SK-N-SH (cell line): ENCODE data around the gene KBTBD13. TPM values are rescaled to one million over a fixed set of nuclear protein-coding genes. Genes with fewer than 3 reads are reported as not detected.

Experiments used
- CTCF ChIA-PET: fragments of 300-600, 350-600 bp; formaldehyde crosslinking; extraction: SDS; loops from one replicate; lab custom pipeline; 2021; lab: Yijun Ruan, JAX
- POLR2A ChIA-PET: fragments of 350-600 bp; sonication (Branson Sonifier 250); formaldehyde crosslinking; extraction: SDS; loops from one replicate; lab custom pipeline; 2020; ENCODE audit warnings: antibody characterized with exemption, inconsistent platforms; lab: Yijun Ruan, JAX
- DNase-seq: peaks from one replicate; pipeline ENCODE4 v3.0.0; 2012
- H2AFZ ChIP-seq: fragments of 200-600 bp; sonication (generic); 2 replicates; pipeline ENCODE4 v1.8.1; 2016; ENCODE audit warnings: antibody characterized with exemption, mild to moderate bottlenecking, low read depth
- H3F3A ChIP-seq: fragments of 200-600 bp; sonication (generic); replicated peaks from 2 replicates; pipeline ENCODE3; 2016; ENCODE audit warnings: antibody characterized with exemption, mild to moderate bottlenecking; ENCODE audit not compliant: insufficient read depth
- H3K27ac ChIP-seq, 2 experiments: fragments of 200-500 bp in 1 of 2; fragments of 200-600 bp in 1 of 2; sonication (Bioruptor generic) in 1 of 2; sonication (generic), shearing (Covaris generic) in 1 of 2; 2 replicates each; pipeline versions ENCODE4 v1.5.1 to v1.6.1; 2014 to 2016; ENCODE audit warnings: low read depth in 2 of 2, inconsistent platforms in 1 of 2, low read length in 1 of 2, mild to moderate bottlenecking in 1 of 2, mixed read lengths in 1 of 2
- H3K27me3 ChIP-seq: fragments of 200-600 bp; sonication (generic), shearing (Covaris generic); 2 replicates; pipeline ENCODE4 v1.6.1; 2016; ENCODE audit warnings: mixed run types; ENCODE audit not compliant: insufficient read depth
- H3K36me3 ChIP-seq, 2 experiments: fragments of 200-500 bp in 1 of 2; fragments of 200-600 bp in 1 of 2; sonication (Bioruptor generic) in 1 of 2; sonication (generic) in 1 of 2; replicated peaks in 1 of 2; 2 replicates each; pipeline versions ENCODE3 to v1.5.1; 2014 to 2016; ENCODE audit warnings: low read length in 1 of 2, mild to moderate bottlenecking in 1 of 2; ENCODE audit not compliant: insufficient read depth in 2 of 2, control insufficient read depth in 1 of 2
- H3K4me1 ChIP-seq, 2 experiments: fragments of 200-500 bp in 1 of 2; fragments of 200-600 bp in 1 of 2; sonication (Bioruptor generic) in 1 of 2; sonication (generic), shearing (Covaris generic) in 1 of 2; 2 replicates each; pipeline versions ENCODE4 v1.5.1 to v1.6.1; 2014 to 2016; ENCODE audit warnings: low read depth in 1 of 2, low read length in 1 of 2, mixed run types in 1 of 2; ENCODE audit not compliant: insufficient read depth in 2 of 2, control insufficient read depth in 1 of 2
- H3K4me2 ChIP-seq: fragments of 200-600 bp; sonication (generic), shearing (Covaris generic); 2 replicates; pipeline ENCODE4 v1.6.1; 2017; ENCODE audit warnings: mixed run types
- H3K4me3 ChIP-seq, 2 experiments: fragments of 200-500 bp in 1 of 2; fragments of 200-600 bp in 1 of 2; sonication (Bioruptor generic) in 1 of 2; sonication (generic), shearing (Covaris generic) in 1 of 2; 2 replicates each; pipeline versions ENCODE4 v1.5.1 to v1.8.1; 2014 to 2016; ENCODE audit warnings: low read depth in 2 of 2, inconsistent platforms in 1 of 2, low read length in 1 of 2, mild to moderate bottlenecking in 1 of 2, mixed read lengths in 1 of 2, moderate library complexity in 1 of 2
- H3K79me2 ChIP-seq: fragments of 200-600 bp; sonication (generic); 2 replicates; pipeline ENCODE4 v1.8.1; 2017; ENCODE audit warnings: mild to moderate bottlenecking; ENCODE audit not compliant: insufficient read depth
- H3K9ac ChIP-seq: fragments of 200-600 bp; sonication (generic); 2 replicates; pipeline ENCODE4 v1.6.1; 2017; ENCODE audit warnings: mixed run types
- H3K9me2 ChIP-seq: fragments of 200-600 bp; sonication (generic); 2 replicates; pipeline ENCODE4 v1.6.1; 2017; ENCODE audit warnings: mixed run types
- H3K9me3 ChIP-seq: fragments of 200-600 bp; sonication (generic); 2 replicates; pipeline ENCODE4 v1.6.1; 2017; ENCODE audit warnings: mixed run types, mild to moderate bottlenecking, moderate library complexity
- H4K20me1 ChIP-seq: fragments of 200-600 bp; sonication (generic); 2 replicates; pipeline ENCODE4 v1.6.1; 2017; ENCODE audit warnings: mild to moderate bottlenecking, mixed run types; ENCODE audit not compliant: insufficient read depth
- CHD2 ChIP-seq: fragments of 150-350 bp; IDR thresholded peaks from 2 replicates; pipeline ENCODE4 v1.6.1; 2018; ENCODE audit warnings: low read length; ENCODE audit not compliant: partially characterized antibody
- CTCF ChIP-seq: fragments of 200-600 bp; sonication (generic); IDR thresholded peaks from 2 replicates; pipeline ENCODE4 v1.6.1; 2017; ENCODE audit warnings: antibody characterized with exemption, mild to moderate bottlenecking, moderate library complexity
- GATA2 ChIP-seq: sonication (generic); formaldehyde crosslinking; IDR thresholded peaks from 2 replicates; pipeline ENCODE4 v1.5.0; 2020; ENCODE audit warnings: mild to moderate bottlenecking, missing genetic modification reagents
- MEF2A ChIP-seq: IDR thresholded peaks from 2 replicates; pipeline ENCODE4 v1.4.0; 2012; ENCODE audit warnings: low read depth, borderline replicate concordance
- MXI1 ChIP-seq: IDR thresholded peaks from 2 replicates; pipeline ENCODE4 v1.6.1; 2012; ENCODE audit warnings: mild to moderate bottlenecking, low read depth, low read length, improper control_type of control experiment
- RAD21 ChIP-seq: IDR thresholded peaks from 2 replicates; pipeline ENCODE4 v1.6.1; 2012; ENCODE audit warnings: mild to moderate bottlenecking, low read length
- REST ChIP-seq: IDR thresholded peaks from 2 replicates; pipeline ENCODE4 v1.6.1; 2012; ENCODE audit warnings: mild to moderate bottlenecking, low read depth, low read length, moderate library complexity
- RXRA ChIP-seq: IDR thresholded peaks from 2 replicates; pipeline ENCODE4 v1.4.0; 2012; ENCODE audit warnings: low read depth, mild to moderate bottlenecking, borderline replicate concordance
- SIN3A ChIP-seq: IDR thresholded peaks from 2 replicates; pipeline ENCODE4 v1.6.1; 2012; ENCODE audit warnings: low read depth, mild to moderate bottlenecking, low read length, moderate library complexity, borderline replicate concordance
- SMC3 ChIP-seq: IDR thresholded peaks from 2 replicates; pipeline ENCODE4 v1.6.1; 2012; ENCODE audit warnings: low read depth, low read length, improper control_type of control experiment
- TCF12 ChIP-seq: IDR thresholded peaks from 2 replicates; pipeline ENCODE4 v1.4.0; 2012
- TEAD4 ChIP-seq: IDR thresholded peaks from 2 replicates; pipeline ENCODE4 v1.4.0; 2012; ENCODE audit warnings: mild to moderate bottlenecking, borderline replicate concordance; ENCODE audit not compliant: insufficient read depth
- USF2 ChIP-seq: fragments of 150-350 bp; IDR thresholded peaks from 2 replicates; pipeline ENCODE4 v1.6.1; 2017; ENCODE audit warnings: antibody characterized with exemption, low read length, low read depth, borderline replicate concordance
- ZBTB33 ChIP-seq: IDR thresholded peaks from 2 replicates; pipeline ENCODE4 v1.4.0; 2012; ENCODE audit warnings: low read depth, borderline replicate concordance
- WGBS: methylation state at CpG from one replicate; pipeline ENCODE4 v1.1.6; 2017; ENCODE audit warnings: low lambda C conversion rate; 5-methylcytosine and 5-hydroxymethylcytosine counted together
- polyA plus RNA-seq, 3 experiments: library from polyadenylated mRNA; depleted of rRNA; stranded (reverse); fragments of >200 nt; gene quantifications; 2 replicates each; pipeline ENCODE4 v1.2.3, GENCODE V29; 2012

KBTBD13 gene
- polyA plus RNA-seq, 1 of the 3 experiments (the other 2 are of a cell fraction) = not detected

- peak; percentile 78 for DNase-seq
- POLR2A ChIA-PET = no interaction called here
- Histone ChIP-seq H3K36me3 (peaks cover 25 to 52% of the 10 kb centered on the region in 2 experiments), H3F3A (no peaks in the 10 kb centered on the region), H4K20me1 (no peaks in the 10 kb centered on the region), H3K79me2 (no peaks in the 10 kb centered on the region), H3K9me2 (no peaks in the 10 kb centered on the region), H3K4me3 (no peak overlapping the region; a peak in 1 of 4 replicates), H3K27ac (no peak overlapping the region), H3K9ac (no peak overlapping the region), H3K27me3 (no peaks in the 10 kb centered on the region), H3K9me3 (no peaks in the 10 kb centered on the region), H3K4me1 (no peaks in the 10 kb centered on the region), H3K4me2 (no peak overlapping the region), H2AFZ (no peak overlapping the region)
- 72% methylated on average over 9 of the region's 9 CpGs for WGBS
- TF ChIP-seq RAD21 (peak; percentile 80), SIN3A (no peak), TCF12 (no peak), MEF2A (no peak), SMC3 (peak; percentile 54), GATA2 (CRISPR knock-in tag) (no peak), CTCF (peak; percentile 74)
- CTCF ChIA-PET = interaction anchor here (0.6 to 6.1 kb wide), 30 partner anchors 9 to 373 kb away, joined by 3 to 109 read pairs (median 6); partner anchors contain the start of genes RASL12 and UBAP1L
These were observed 24.9 kb downstream of the KBTBD13 start for GRCh38 chr15:65101411-65101890.

GRCh38 chr15:65101891-65102708 lies 25.6 kb downstream of the KBTBD13 start:
- H2AFZ ChIP-seq = no peak overlapping the region
- H3F3A ChIP-seq = no peaks in the 10 kb centered on the region
- no peak overlapping the region for H3K9ac ChIP-seq
- no peaks in the 10 kb centered on the region for H3K27me3 ChIP-seq
- H3K4me1 ChIP-seq = no peaks in the 10 kb centered on the region
- H3K27ac ChIP-seq = no peak overlapping the region
- 96% methylated on average over 48 of the region's 75 CpGs for WGBS
- no peaks in the 10 kb centered on the region for H4K20me1 ChIP-seq
- H3K4me3 ChIP-seq = no peak overlapping the region; a peak in 1 of 4 replicates
- DNase-seq = no peak
- POLR2A ChIA-PET = interaction anchor here (0.9 kb wide), 1 partner anchor 48 kb away, joined by 3 read pairs; no protein-coding TSS in a partner anchor
- H3K4me2 ChIP-seq = no peak overlapping the region
- no peaks in the 10 kb centered on the region for H3K79me2 ChIP-seq
- H3K36me3 ChIP-seq = peaks cover 25 to 46% of the 10 kb centered on the region in 2 experiments
- no peaks in the 10 kb centered on the region for H3K9me3 ChIP-seq
- TF ChIP-seq REST (no peak), MEF2A (no peak), USF2 (no peak), TEAD4 (no peak), RXRA (no peak), ZBTB33 (no peak), CHD2 (no peak), MXI1 (no peak)
- CTCF ChIA-PET = interaction anchor here (0.7 to 6.1 kb wide), 27 partner anchors 9 to 374 kb away, joined by 3 to 109 read pairs (median 6); partner anchors contain the start of gene UBAP1L
- H3K9me2 ChIP-seq = no peaks in the 10 kb centered on the region
